GM20000 (cell line): ENCODE results near the gene PCP2.

Experiments used
- DNase-seq: peaks from one replicate; pipeline ENCODE4 v3.0.0; 2012; ENCODE audit warnings: low spot score
- TF ChIP-seq, protein P1 (sequence below): IDR thresholded peaks from 2 replicates; pipeline ENCODE4 v1.5.1; 2012; ENCODE audit warnings: mild to moderate bottlenecking, control low read depth; ENCODE audit errors: extremely low read depth, missing control alignments

The PCP2 gene

DNA sequence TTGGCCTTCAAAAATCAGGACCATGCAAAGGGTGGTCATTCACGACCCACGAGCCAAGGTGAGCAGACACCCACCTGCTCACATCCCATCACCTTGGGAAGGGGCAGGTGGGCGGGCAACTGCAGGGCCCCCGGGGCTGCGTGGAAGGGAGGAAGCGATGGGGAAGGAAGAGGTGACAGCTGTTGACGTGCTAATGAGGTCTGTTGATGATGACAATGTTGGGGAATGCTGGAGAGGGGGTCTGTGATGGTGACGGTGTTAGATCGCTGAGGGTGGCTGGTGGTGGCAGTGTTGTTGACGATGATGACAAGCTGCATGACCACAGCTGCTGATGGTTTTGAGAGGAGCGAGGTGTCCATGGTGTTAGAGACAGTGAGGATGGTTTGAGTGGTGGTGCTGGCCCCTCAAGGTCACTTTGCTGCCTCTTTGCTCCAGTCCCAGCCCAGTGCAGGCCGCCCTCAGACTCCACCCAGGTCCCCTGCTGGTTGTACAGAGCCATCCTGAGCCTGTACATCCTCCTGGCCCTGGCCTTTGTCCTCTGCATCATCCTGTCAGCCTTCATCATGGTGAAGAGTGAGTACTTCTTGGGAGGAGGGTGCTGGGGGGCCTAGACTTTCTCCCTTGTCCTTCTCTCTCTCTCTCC lies 44.3 kb upstream of the PCP2 start:
- TF ChIP-seq, protein P1, sequence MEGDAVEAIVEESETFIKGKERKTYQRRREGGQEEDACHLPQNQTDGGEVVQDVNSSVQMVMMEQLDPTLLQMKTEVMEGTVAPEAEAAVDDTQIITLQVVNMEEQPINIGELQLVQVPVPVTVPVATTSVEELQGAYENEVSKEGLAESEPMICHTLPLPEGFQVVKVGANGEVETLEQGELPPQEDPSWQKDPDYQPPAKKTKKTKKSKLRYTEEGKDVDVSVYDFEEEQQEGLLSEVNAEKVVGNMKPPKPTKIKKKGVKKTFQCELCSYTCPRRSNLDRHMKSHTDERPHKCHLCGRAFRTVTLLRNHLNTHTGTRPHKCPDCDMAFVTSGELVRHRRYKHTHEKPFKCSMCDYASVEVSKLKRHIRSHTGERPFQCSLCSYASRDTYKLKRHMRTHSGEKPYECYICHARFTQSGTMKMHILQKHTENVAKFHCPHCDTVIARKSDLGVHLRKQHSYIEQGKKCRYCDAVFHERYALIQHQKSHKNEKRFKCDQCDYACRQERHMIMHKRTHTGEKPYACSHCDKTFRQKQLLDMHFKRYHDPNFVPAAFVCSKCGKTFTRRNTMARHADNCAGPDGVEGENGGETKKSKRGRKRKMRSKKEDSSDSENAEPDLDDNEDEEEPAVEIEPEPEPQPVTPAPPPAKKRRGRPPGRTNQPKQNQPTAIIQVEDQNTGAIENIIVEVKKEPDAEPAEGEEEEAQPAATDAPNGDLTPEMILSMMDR = no peak
- DNase-seq = no peak

GRCh38 chr19:7676854-7677253 lies 43.3 kb upstream of the PCP2 start, which contains the start of gene MCEMP1:
MCEMP1 (plus strand) TSS chr19:7677090; CDS start chr19:7677121, 31 bp downstream.
- no peak for DNase-seq
- TF ChIP-seq, protein P1 = no peak

- DNase-seq = no peak
- TF ChIP-seq, protein P1 = no peak
Measured at GRCh38 chr19:7676376-7676775, 42.9 kb upstream of the PCP2 start.

GRCh38 chr19:7674010-7675005 lies 40.8 kb upstream of the PCP2 start:
- TF ChIP-seq, protein P1 = no peak
- DNase-seq = no peak

DNA sequence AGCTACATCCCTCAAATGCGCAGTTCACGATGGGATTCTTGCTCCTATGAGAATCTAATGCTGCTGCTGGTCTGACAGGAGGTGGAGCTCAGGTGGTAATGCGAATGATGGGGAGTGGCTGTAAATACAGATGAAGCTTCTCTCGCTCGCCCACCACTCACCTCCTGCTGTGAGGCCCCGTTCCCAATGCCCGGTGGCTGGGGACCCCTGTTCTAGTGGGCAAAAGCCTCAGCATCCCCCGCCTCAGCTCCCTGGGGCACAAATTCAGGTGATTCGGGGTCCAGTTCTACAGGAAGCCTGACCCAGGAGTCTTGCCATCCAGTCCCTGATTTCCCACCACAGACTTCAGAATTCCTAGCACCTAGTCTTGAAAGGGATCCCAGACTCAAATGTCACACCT lies 39.0 kb upstream of the PCP2 start:
- no peak for DNase-seq
- TF ChIP-seq, protein P1 = no peak

GRCh38 chr19:7670790-7671189 lies 37.3 kb upstream of the PCP2 start:
- DNase-seq = no peak
- TF ChIP-seq, protein P1 = no peak
